ENCODE results near the gene C1orf167. TPM values are rescaled to one million over a fixed set of nuclear protein-coding genes. Genes with fewer than 3 reads are reported as not detected.

The C1orf167 gene
- total RNA-seq, 1 donor = 0.36 TPM

GRCh38 chr1:11833900-11834299 lies 71.9 kb downstream of the C1orf167 start:
- no peak overlapping the region for H3K4me3 ChIP-seq (ENCODE audit: low read depth, low read length)
- no peak for DNase-seq (ENCODE audit: low read depth)
- no peak for TF ChIP-seq CTCF (IDR thresholded peaks at IDR 0.05; ENCODE audit: insufficient read depth, low read length)

GRCh38 chr1:11835441-11836225 lies 73.6 kb downstream of the C1orf167 start:
- no peak overlapping the region for H3K4me3 ChIP-seq (ENCODE audit: low read depth, low read length)
- no peak for TF ChIP-seq CTCF (IDR thresholded peaks at IDR 0.05; ENCODE audit: insufficient read depth, low read length)
- DNase-seq (ENCODE audit: low read depth) = no peak

- DNase-seq (ENCODE audit: low read depth) = no peak
Observed at GRCh38 chr1:11836955-11837766, 75.2 kb downstream of the C1orf167 start.

GRCh38 chr1:11837767-11838348 lies 75.9 kb downstream of the C1orf167 start:
- TF ChIP-seq CTCF (IDR thresholded peaks at IDR 0.05; ENCODE audit: insufficient read depth, low read length) = no peak
- no peak for DNase-seq (ENCODE audit: low read depth)
- no peak overlapping the region for H3K4me3 ChIP-seq (ENCODE audit: low read depth, low read length)

More at GRCh38 chr1:11836955-11837766, 75.2 kb downstream of the C1orf167 start:
- TF ChIP-seq CTCF (IDR thresholded peaks at IDR 0.05; ENCODE audit: insufficient read depth, low read length) = no peak
- no peak overlapping the region for H3K4me3 ChIP-seq (ENCODE audit: low read depth, low read length)

GRCh38 chr1:11838349-11839272 lies 76.6 kb downstream of the C1orf167 start:
- no peak overlapping the region for H3K4me3 ChIP-seq (ENCODE audit: low read depth, low read length)
- peak; percentile 99 for TF ChIP-seq CTCF (IDR thresholded peaks at IDR 0.05; ENCODE audit: insufficient read depth, low read length)
- DNase-seq (ENCODE audit: low read depth) = peak; percentile 62

Other genes starting within 250 kb of the C1orf167 start
- 2.0 and 3.9 TPM in 2 replicates for gene FBXO2, start 107.8 kb upstream of the C1orf167 start, total RNA-seq (ENCODE audit: low replicate concordance)
- 8.1 and 16.0 TPM in 2 replicates for gene FBXO44, start 107.3 kb upstream of the C1orf167 start, total RNA-seq (ENCODE audit: low replicate concordance)
- gene FBXO6, start 98.0 kb upstream of the C1orf167 start, total RNA-seq (ENCODE audit: low replicate concordance) = 3.4 and 4.5 TPM in 2 replicates
- 17.6 and 33.1 TPM in 2 replicates for gene MAD2L2, start 81.0 kb upstream of the C1orf167 start, total RNA-seq (ENCODE audit: low replicate concordance)
- 2.4 TPM in 1 of 2 replicates, not detected in the other for gene DRAXIN, start 70.5 kb upstream of the C1orf167 start, total RNA-seq (ENCODE audit: low replicate concordance)
- 15.0 and 49.4 TPM in 2 replicates for gene AGTRAP, start 26.1 kb upstream of the C1orf167 start, total RNA-seq (ENCODE audit: low replicate concordance)
- 42.9 and 55.4 TPM in 2 replicates for gene MTHFR, start 43.8 kb downstream of the C1orf167 start, total RNA-seq (ENCODE audit: low replicate concordance)
- 12.6 and 47.8 TPM in 2 replicates for gene CLCN6, start 44.0 kb downstream of the C1orf167 start, total RNA-seq (ENCODE audit: low replicate concordance)
- not detected in 2 replicates for gene NPPA, start 85.6 kb downstream of the C1orf167 start, total RNA-seq (ENCODE audit: low replicate concordance)
- gene NPPB, start 96.8 kb downstream of the C1orf167 start, total RNA-seq (ENCODE audit: low replicate concordance) = not detected in 2 replicates
- gene KIAA2013, start 164.2 kb downstream of the C1orf167 start, total RNA-seq (ENCODE audit: low replicate concordance) = 37.8 and 86.9 TPM in 2 replicates
- gene PLOD1, start 172.5 kb downstream of the C1orf167 start, total RNA-seq (ENCODE audit: low replicate concordance) = 116 and 123 TPM in 2 replicates
- gene MFN2, start 218.3 kb downstream of the C1orf167 start, total RNA-seq (ENCODE audit: low replicate concordance) = 41.9 and 59.7 TPM in 2 replicates